Measurements from ENCODE around the gene SRSF12. TPM values are rescaled to one million over a fixed set of nuclear protein-coding genes. Genes with fewer than 3 reads are reported as not detected.

The SRSF12 gene
- total and polyA plus RNA-seq, 8 donors, result 0.38 to 6.8 (median 0.44) TPM; not detected in 5

DNA sequence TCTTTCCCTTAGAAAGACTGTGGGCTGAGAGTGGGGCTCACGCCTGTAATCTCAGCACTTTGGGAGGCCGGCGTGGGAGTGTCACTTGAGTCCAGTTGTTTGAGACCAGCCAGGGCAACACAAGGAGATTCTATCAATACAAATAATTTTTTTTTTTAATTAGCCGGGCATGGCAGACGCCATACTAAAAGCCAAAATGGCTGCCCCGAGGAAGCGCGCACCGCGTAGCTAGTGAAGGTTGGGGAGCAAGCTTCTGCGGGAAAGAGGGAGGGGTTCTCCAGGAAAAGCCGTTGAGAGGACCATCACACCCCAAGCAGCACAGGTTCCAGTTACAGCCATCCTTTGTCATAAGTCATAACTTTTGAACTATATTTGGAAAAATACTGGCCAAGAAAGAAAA is 58.6 kb downstream of the SRSF12 start:
- Histone ChIP-seq H3K27me3 (no peaks in the 10 kb centered on the region), H3K36me3 (no peaks in the 10 kb centered on the region), H3K9me3 (no peaks in the 10 kb centered on the region), H3K4me1 (no peaks in the 10 kb centered on the region), H3K27ac (no peak overlapping the region), H3K4me3 (no peak overlapping the region)
- DNase-seq, result no peak
- WGBS, 5 donors, result 95 to 97% (median 96%) methylated on average over 12 of the region's 12 CpGs
- intact Hi-C loops (cut with DNase I; ENCODE audit: low total_unique reads), result no loop called here
- no peak for TF ChIP-seq POLR2AphosphoS5 (IDR thresholded peaks at IDR 0.05)
- TF ChIP-seq, protein P1, sequence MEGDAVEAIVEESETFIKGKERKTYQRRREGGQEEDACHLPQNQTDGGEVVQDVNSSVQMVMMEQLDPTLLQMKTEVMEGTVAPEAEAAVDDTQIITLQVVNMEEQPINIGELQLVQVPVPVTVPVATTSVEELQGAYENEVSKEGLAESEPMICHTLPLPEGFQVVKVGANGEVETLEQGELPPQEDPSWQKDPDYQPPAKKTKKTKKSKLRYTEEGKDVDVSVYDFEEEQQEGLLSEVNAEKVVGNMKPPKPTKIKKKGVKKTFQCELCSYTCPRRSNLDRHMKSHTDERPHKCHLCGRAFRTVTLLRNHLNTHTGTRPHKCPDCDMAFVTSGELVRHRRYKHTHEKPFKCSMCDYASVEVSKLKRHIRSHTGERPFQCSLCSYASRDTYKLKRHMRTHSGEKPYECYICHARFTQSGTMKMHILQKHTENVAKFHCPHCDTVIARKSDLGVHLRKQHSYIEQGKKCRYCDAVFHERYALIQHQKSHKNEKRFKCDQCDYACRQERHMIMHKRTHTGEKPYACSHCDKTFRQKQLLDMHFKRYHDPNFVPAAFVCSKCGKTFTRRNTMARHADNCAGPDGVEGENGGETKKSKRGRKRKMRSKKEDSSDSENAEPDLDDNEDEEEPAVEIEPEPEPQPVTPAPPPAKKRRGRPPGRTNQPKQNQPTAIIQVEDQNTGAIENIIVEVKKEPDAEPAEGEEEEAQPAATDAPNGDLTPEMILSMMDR (IDR thresholded peaks at IDR 0.05), result no peak
- no peak for TF ChIP-seq POLR2A (IDR thresholded peaks at IDR 0.05)

DNA sequence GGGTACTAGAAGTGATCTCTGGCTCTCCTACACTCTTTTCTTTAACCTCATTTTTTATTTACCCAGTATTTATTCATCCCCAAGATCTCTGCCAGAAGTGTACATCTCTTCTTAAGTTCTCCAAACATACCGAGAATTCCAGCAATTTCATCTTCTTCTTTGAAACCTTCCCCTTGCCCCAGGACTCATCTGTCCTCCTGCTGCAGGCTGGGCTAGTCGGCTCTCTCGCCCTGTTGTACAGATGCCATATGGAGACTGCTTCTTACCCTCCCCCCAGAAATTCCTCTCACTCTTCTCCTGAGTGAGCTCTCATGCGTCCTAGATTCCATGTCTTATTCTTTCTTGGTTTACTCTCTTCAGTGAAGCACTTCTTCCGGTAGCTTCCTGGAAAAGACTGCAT is 59.2 kb downstream of the SRSF12 start:
- Histone ChIP-seq H3K36me3 (no peaks in the 10 kb centered on the region), H3K27me3 (no peaks in the 10 kb centered on the region), H3K27ac (no peak overlapping the region), H3K4me1 (no peaks in the 10 kb centered on the region), H3K9me3 (no peaks in the 10 kb centered on the region), H3K4me3 (no peak overlapping the region)
- 62 to 78% (median 66%) methylated on average over 5 of the region's 5 CpGs for WGBS, 5 donors
- TF ChIP-seq POLR2A (IDR thresholded peaks at IDR 0.05), result no peak
- TF ChIP-seq, protein P1 (IDR thresholded peaks at IDR 0.05), result no peak
- TF ChIP-seq EP300 (IDR thresholded peaks at IDR 0.05), result no peak
- no peak for TF ChIP-seq POLR2AphosphoS5 (IDR thresholded peaks at IDR 0.05)
- intact Hi-C loops (cut with DNase I; ENCODE audit: low total_unique reads), result no loop called here
- no peak for DNase-seq

DNA sequence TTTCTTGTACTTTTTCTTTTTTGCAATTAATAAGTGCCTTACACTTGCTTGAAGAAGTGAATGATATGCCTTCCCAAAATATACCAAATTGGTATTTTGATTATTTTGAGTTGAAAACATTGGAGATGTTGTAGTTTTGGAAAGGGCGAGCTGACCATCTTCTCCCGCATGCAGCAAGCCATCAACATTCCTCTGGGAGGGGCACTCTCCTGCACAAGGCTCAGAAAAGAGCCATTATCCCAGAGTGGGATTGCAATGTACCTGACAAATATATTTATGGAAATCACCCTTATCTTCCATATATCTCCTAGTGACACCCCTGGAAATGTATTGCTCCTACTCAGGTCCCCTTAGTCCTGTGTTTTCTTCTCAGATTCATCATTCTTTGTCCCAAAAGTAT is 60.1 kb downstream of the SRSF12 start:
- TF ChIP-seq POLR2AphosphoS5 (IDR thresholded peaks at IDR 0.05) (no peak), EP300 (IDR thresholded peaks at IDR 0.05) (no peak), POLR2A (IDR thresholded peaks at IDR 0.05) (no peak)
- TF ChIP-seq, protein P1 (IDR thresholded peaks at IDR 0.05), result no peak
- Histone ChIP-seq H3K4me3 (no peak overlapping the region), H3K36me3 (no peaks in the 10 kb centered on the region), H3K4me1 (no peaks in the 10 kb centered on the region), H3K27me3 (no peaks in the 10 kb centered on the region), H3K27ac (no peak overlapping the region), H3K9me3 (no peaks in the 10 kb centered on the region)
- 84 to 85% (median 85%) methylated on average over 2 of the region's 2 CpGs for WGBS, 5 donors
- intact Hi-C loops (cut with DNase I; ENCODE audit: low total_unique reads), result no loop called here
- DNase-seq, result no peak

DNA sequence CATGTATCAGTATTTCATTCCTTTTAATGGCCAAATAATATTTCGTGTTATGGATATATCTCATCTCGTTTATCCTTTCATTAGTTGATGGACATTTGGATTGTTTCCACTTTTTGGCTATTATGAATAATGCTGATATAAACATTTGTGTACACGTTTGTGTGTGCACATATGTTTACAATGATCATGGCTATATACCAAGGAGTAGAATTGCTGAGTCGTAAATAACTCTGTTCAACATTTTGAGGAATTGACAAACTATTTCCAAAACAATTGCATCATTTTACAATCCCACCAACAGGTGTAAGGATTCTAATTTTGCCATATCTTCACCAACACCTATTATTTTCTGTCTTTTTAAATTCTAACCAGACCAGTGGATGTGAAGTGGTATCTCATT is 63.7 kb downstream of the SRSF12 start:
- intact Hi-C loops (cut with DNase I; ENCODE audit: low total_unique reads), result no loop called here
- 87 to 94% (median 91%) methylated on average over 4 of the region's 4 CpGs for WGBS, 5 donors
- Histone ChIP-seq H3K4me1 (peaks cover 0 to 7% (median 0%) of the 10 kb centered on the region in 4 donors), H3K36me3 (no peaks in the 10 kb centered on the region), H3K27ac (no peak overlapping the region), H3K27me3 (no peaks in the 10 kb centered on the region), H3K9me3 (no peaks in the 10 kb centered on the region), H3K4me3 (no peak overlapping the region)
- TF ChIP-seq EP300 (IDR thresholded peaks at IDR 0.05) (no peak), POLR2AphosphoS5 (IDR thresholded peaks at IDR 0.05) (no peak), POLR2A (IDR thresholded peaks at IDR 0.05) (no peak)
- TF ChIP-seq, protein P1 (IDR thresholded peaks at IDR 0.05), result no peak
- no peak for DNase-seq
